OCI-LY7 (cell line): Measurements from ENCODE around the gene CD70.

Experiments
- EZH2phosphoT487 ChIP-seq: fragments of 200-600 bp; sonication (generic); IDR thresholded peaks from 2 replicates; pipeline ENCODE4 v1.6.1; 2018; ENCODE audit warnings: low read depth, borderline replicate concordance, mild to moderate bottlenecking, mixed run types, antibody characterized with exemption, low read length, moderate library complexity, mixed read lengths
- TF ChIP-seq, protein P1 (sequence below): fragments of 200-600 bp; sonication (generic); conservative IDR thresholded peaks from 2 replicates; pipeline ENCODE4 v1.5.1; 2014; ENCODE audit warnings: mild to moderate bottlenecking, antibody characterized with exemption, low read length, moderate library complexity, mixed read lengths

DNA sequence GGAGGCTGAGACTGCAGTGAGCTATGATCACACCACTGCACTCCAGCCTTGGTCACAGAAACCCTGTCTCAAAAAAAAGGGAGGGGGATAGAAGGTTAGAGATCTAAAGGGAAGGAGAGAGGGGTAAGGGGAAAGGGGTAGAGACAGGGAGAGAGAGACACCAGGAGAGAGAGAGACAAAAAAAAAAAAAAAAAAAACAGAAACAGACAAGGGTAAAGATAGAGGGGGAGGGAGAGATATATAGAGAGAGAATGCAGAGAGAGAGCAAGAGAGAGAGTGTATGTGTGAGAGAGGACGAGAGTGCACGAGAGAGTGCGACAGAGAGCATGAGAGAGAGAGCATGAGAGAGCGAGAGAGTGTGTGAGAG is 4.2 kb downstream of the CD70 start:
- TF ChIP-seq, protein P1, sequence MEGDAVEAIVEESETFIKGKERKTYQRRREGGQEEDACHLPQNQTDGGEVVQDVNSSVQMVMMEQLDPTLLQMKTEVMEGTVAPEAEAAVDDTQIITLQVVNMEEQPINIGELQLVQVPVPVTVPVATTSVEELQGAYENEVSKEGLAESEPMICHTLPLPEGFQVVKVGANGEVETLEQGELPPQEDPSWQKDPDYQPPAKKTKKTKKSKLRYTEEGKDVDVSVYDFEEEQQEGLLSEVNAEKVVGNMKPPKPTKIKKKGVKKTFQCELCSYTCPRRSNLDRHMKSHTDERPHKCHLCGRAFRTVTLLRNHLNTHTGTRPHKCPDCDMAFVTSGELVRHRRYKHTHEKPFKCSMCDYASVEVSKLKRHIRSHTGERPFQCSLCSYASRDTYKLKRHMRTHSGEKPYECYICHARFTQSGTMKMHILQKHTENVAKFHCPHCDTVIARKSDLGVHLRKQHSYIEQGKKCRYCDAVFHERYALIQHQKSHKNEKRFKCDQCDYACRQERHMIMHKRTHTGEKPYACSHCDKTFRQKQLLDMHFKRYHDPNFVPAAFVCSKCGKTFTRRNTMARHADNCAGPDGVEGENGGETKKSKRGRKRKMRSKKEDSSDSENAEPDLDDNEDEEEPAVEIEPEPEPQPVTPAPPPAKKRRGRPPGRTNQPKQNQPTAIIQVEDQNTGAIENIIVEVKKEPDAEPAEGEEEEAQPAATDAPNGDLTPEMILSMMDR, result no peak
- no peak for TF ChIP-seq EZH2phosphoT487
